H1 (cell line): ENCODE data around the gene ABHD12. TPM values are rescaled to one million over a fixed set of nuclear protein-coding genes. Genes with fewer than 3 reads are reported as not detected.

Source experiments
- CTCF ChIA-PET: fragments of 300-600 bp; sonication (Branson Sonifier 250); formaldehyde crosslinking; loops from one replicate; lab custom pipeline; 2021; ENCODE audit not compliant: partially characterized antibody; lab: Charles Lee
- POLR2A ChIA-PET: fragments of 300-600 bp; sonication (Branson Sonifier 250); formaldehyde crosslinking; loops from one replicate; lab custom pipeline; 2021; ENCODE audit warnings: inconsistent platforms; ENCODE audit not compliant: partially characterized antibody; lab: Charles Lee
- DNase-seq, 2 experiments: peaks; one replicate each; pipeline versions ENCODE4 v3.0.0 to v3.0.0-alpha.2; 2010 to 2022; ENCODE audit warnings: low spot score in 2 of 2, low read depth in 1 of 2, mixed read lengths in 1 of 2
- FAIRE-seq: peaks from 2 replicates; lab custom pipeline; 2011; peaks lifted over from hg19 to GRCh38; lab: Jason Lieb, UNC
- H2AFZ ChIP-seq: 2 replicates; pipeline ENCODE4 v1.8.1; 2012; ENCODE audit warnings: low read length, inconsistent platforms
- H2AK5ac ChIP-seq: 2 replicates; pipeline ENCODE4 v1.6.1; 2013; ENCODE audit warnings: low read depth, low read length
- H2BK120ac ChIP-seq: replicated peaks from 2 replicates; pipeline ENCODE3; 2013; ENCODE audit warnings: low read depth, low read length, inconsistent platforms
- H2BK12ac ChIP-seq: 2 replicates; pipeline ENCODE4 v1.6.1; 2013; ENCODE audit warnings: low read depth, low read length
- H2BK15ac ChIP-seq: 2 replicates; pipeline ENCODE4 v1.6.1; 2013; ENCODE audit warnings: low read length
- H2BK20ac ChIP-seq: 2 replicates; pipeline ENCODE4 v1.6.1; 2013; ENCODE audit warnings: low read length
- H2BK5ac ChIP-seq: 2 replicates; pipeline ENCODE4 v1.6.1; 2013; ENCODE audit warnings: low read depth, low read length
- H3K14ac ChIP-seq: 2 replicates; pipeline ENCODE4 v1.6.1; 2013; ENCODE audit warnings: inconsistent platforms; ENCODE audit not compliant: insufficient read length
- H3K18ac ChIP-seq: 2 replicates; pipeline ENCODE4 v1.6.1; 2013; ENCODE audit warnings: low read length; ENCODE audit errors: extremely low read depth
- H3K23ac ChIP-seq: 2 replicates; pipeline ENCODE4 v1.6.1; 2013; ENCODE audit warnings: inconsistent platforms; ENCODE audit not compliant: insufficient read length
- H3K23me2 ChIP-seq: 2 replicates; pipeline ENCODE4 v1.6.1; 2013; ENCODE audit warnings: low read depth, low read length
- H3K27ac ChIP-seq: 2 replicates; pipeline ENCODE4 v1.6.1; 2011; ENCODE audit warnings: low read depth, low read length, inconsistent platforms
- H3K27me3 ChIP-seq, 4 experiments: replicated peaks in 1 of 4; 1 replicate in 1 of 4; 2 replicates in 3 of 4; pipeline versions ENCODE4 v1.6.1 to v1.8.1; 2011 to 2013; ENCODE audit warnings: low read length in 3 of 4, mild to moderate bottlenecking in 3 of 4, inconsistent platforms in 2 of 4, mixed read lengths in 2 of 4, moderate library complexity in 1 of 4; ENCODE audit not compliant: control insufficient read depth in 3 of 4, insufficient read depth in 3 of 4; ENCODE audit errors: extremely low read depth in 1 of 4
- H3K36me3 ChIP-seq, 4 experiments: 2 replicates each; pipeline versions ENCODE4 v1.6.1 to v1.8.1; 2011 to 2013; ENCODE audit warnings: mild to moderate bottlenecking in 4 of 4, low read length in 3 of 4, moderate library complexity in 2 of 4, control low read depth in 1 of 4, inconsistent platforms in 1 of 4; ENCODE audit not compliant: insufficient read depth in 4 of 4, control insufficient read depth in 2 of 4
- H3K4ac ChIP-seq: replicated peaks from 2 replicates; pipeline ENCODE3; 2013; ENCODE audit warnings: low read length, low read depth, mixed read lengths, inconsistent platforms; ENCODE audit not compliant: insufficient read length
- H3K4me1 ChIP-seq, 4 experiments: replicated peaks in 1 of 4; 1 replicate in 1 of 4; 2 replicates in 3 of 4; pipeline versions ENCODE4 v1.6.1 to v1.8.1; 2011 to 2013; ENCODE audit warnings: low read length in 3 of 4, inconsistent platforms in 2 of 4, mixed read lengths in 1 of 4; ENCODE audit not compliant: insufficient read depth in 4 of 4, control insufficient read depth in 3 of 4
- H3K4me2 ChIP-seq, 2 experiments: 2 replicates each; pipeline versions ENCODE4 v1.6.1 to v1.8.1; 2011 to 2013; ENCODE audit warnings: low read depth in 2 of 2, low read length in 2 of 2, control low read depth in 1 of 2, inconsistent platforms in 1 of 2, mild to moderate bottlenecking in 1 of 2; ENCODE audit not compliant: insufficient read depth in 1 of 2
- H3K4me3 ChIP-seq, 4 experiments: fragments of 200-600, 300-600 bp in 1 of 4; sonication (generic), shearing (Covaris generic), sonication (Bioruptor Twin) in 1 of 4; 2 replicates each; pipeline versions ENCODE4 v1.5.1 to v1.8.1; 2011 to 2016; ENCODE audit warnings: low read length in 4 of 4, low read depth in 3 of 4, control low read depth in 2 of 4, inconsistent platforms in 2 of 4, mild to moderate bottlenecking in 2 of 4, mixed read lengths in 1 of 4, moderate library complexity in 1 of 4; ENCODE audit not compliant: insufficient read depth in 2 of 4; ENCODE audit errors: extremely low read depth in 1 of 4
- H3K56ac ChIP-seq: replicated peaks from 2 replicates; pipeline ENCODE3; 2013; ENCODE audit warnings: low read depth, mild to moderate bottlenecking, mixed read lengths, low read length, inconsistent platforms; ENCODE audit not compliant: insufficient read length
- H3K79me1 ChIP-seq: 2 replicates; pipeline ENCODE4 v1.6.1; 2013; ENCODE audit warnings: low read depth, low read length, control low read depth
- H3K79me2 ChIP-seq, 2 experiments: 2 replicates each; pipeline versions ENCODE4 v1.6.1 to v1.8.1; 2012 to 2013; ENCODE audit warnings: low read length in 2 of 2, mild to moderate bottlenecking in 2 of 2, inconsistent platforms in 1 of 2; ENCODE audit not compliant: insufficient read depth in 2 of 2, control insufficient read depth in 1 of 2
- H3K9ac ChIP-seq, 4 experiments: replicated peaks in 1 of 4; 1 replicate in 1 of 4; 2 replicates in 3 of 4; pipeline versions ENCODE4 v1.6.1 to v1.8.1; 2011 to 2013; ENCODE audit warnings: low read depth in 3 of 4, low read length in 3 of 4, control low read depth in 2 of 4, mild to moderate bottlenecking in 2 of 4, moderate library complexity in 2 of 4, inconsistent platforms in 1 of 4; ENCODE audit errors: extremely low read depth in 1 of 4
- H3K9me3 ChIP-seq, 2 experiments: 2 replicates each; pipeline versions ENCODE4 v1.6.1 to v1.8.1; 2012 to 2013; ENCODE audit warnings: mild to moderate bottlenecking in 2 of 2, moderate library complexity in 2 of 2, control low read depth in 1 of 2, inconsistent platforms in 1 of 2, low read depth in 1 of 2, low read length in 1 of 2, mixed read lengths in 1 of 2; ENCODE audit not compliant: insufficient read depth in 2 of 2
- H4K20me1 ChIP-seq, 2 experiments: replicated peaks in 1 of 2; 2 replicates each; pipeline versions ENCODE3 to v1.8.1; 2011 to 2013; ENCODE audit warnings: inconsistent platforms in 2 of 2, low read length in 2 of 2, mild to moderate bottlenecking in 1 of 2; ENCODE audit not compliant: insufficient read depth in 2 of 2, control insufficient read depth in 1 of 2
- H4K5ac ChIP-seq: 2 replicates; pipeline ENCODE4 v1.6.1; 2013; ENCODE audit warnings: low read length, low read depth, mixed read lengths, inconsistent platforms; ENCODE audit not compliant: insufficient read length
- H4K8ac ChIP-seq: 2 replicates; pipeline ENCODE4 v1.8.0; 2013; ENCODE audit warnings: mild to moderate bottlenecking, moderate library complexity, low read length, inconsistent platforms; ENCODE audit not compliant: insufficient read depth; ENCODE audit errors: extremely low read depth
- H4K91ac ChIP-seq: replicated peaks from 2 replicates; pipeline ENCODE3; 2013; ENCODE audit warnings: low read length, mixed read lengths, inconsistent platforms; ENCODE audit not compliant: insufficient read length
- KDM4A ChIP-seq: IDR thresholded peaks from one replicate; pipeline ENCODE4 v1.7.1; 2012; ENCODE audit warnings: low read depth, mild to moderate bottlenecking, moderate library complexity, low read length, inconsistent platforms; ENCODE audit not compliant: severe bottlenecking
- NANOG ChIP-seq: IDR thresholded peaks from 2 replicates; pipeline ENCODE4 v1.6.1; 2011; ENCODE audit warnings: low read length, low read depth, mild to moderate bottlenecking, inconsistent platforms; ENCODE audit not compliant: insufficient read depth, poor library complexity, severe bottlenecking
- PHF8 ChIP-seq: fragments of 200-600 bp; sonication (generic); conservative IDR thresholded peaks from 2 replicates; pipeline ENCODE4 v1.7.1; 2012; ENCODE audit warnings: low read depth, mild to moderate bottlenecking, inconsistent platforms, low read length, moderate library complexity
- SP2 ChIP-seq: IDR thresholded peaks from 2 replicates; pipeline ENCODE4 v1.6.1; 2012; ENCODE audit warnings: mild to moderate bottlenecking, low read length, inconsistent platforms
- SRF ChIP-seq: IDR thresholded peaks from 2 replicates; pipeline ENCODE4 v1.6.1; 2011; ENCODE audit warnings: mild to moderate bottlenecking, low read depth, low read length, moderate library complexity
- TAF1 ChIP-seq: IDR thresholded peaks from 2 replicates; pipeline ENCODE4 v1.6.1; 2011; ENCODE audit warnings: mild to moderate bottlenecking, low read depth, low read length
- TAF7 ChIP-seq: optimal IDR thresholded peaks from 2 replicates; pipeline ENCODE3; 2011; ENCODE audit warnings: low read depth, mild to moderate bottlenecking, inconsistent platforms, low read length, moderate library complexity, borderline replicate concordance
- ZNF274 ChIP-seq: IDR thresholded peaks from 2 replicates; pipeline ENCODE4 v1.7.0; 2012; ENCODE audit warnings: low read length, borderline replicate concordance; ENCODE audit errors: extremely low read depth
- WGBS, 2 experiments: shearing (Covaris generic) in 1 of 2; methylation state at CpG; one replicate each; pipeline versions ENCODE4 v1.1.6 to v1.1.7; 2013 to 2015; ENCODE audit warnings: low lambda C conversion rate in 2 of 2, mixed read lengths in 2 of 2, inconsistent platforms in 1 of 2, low coverage in 1 of 2, missing lambda C conversion rate in 1 of 2; ENCODE audit not compliant: insufficient replicate concordance in 2 of 2, insufficient coverage in 1 of 2, insufficient read length in 1 of 2; ENCODE audit errors: extremely low coverage in 1 of 2, missing lambda C conversion rate in 1 of 2; 5-methylcytosine and 5-hydroxymethylcytosine counted together
- polyA plus RNA-seq, 7 experiments: library from polyadenylated mRNA; depleted of rRNA in 3 of 7; stranded (reverse) in 5 of 7; unstranded in 2 of 7; fragments of >200 nt in 5 of 7; fragments of 200-250 nt in 2 of 7; gene quantifications; 1 replicate in 5 of 7; 2 replicates in 1 of 7; 4 replicates in 1 of 7; pipeline versions ENCODE4 v1.2.1 to v1.2.3, GENCODE V29; 2011 to 2013; ENCODE audit warnings: missing spikeins in 2 of 7, mixed read lengths in 2 of 7
- total RNA-seq: library from RNA; stranded (reverse); fragmentation: NEBNext Ultra II Directional; extraction: Animal tissue kit (Norgen Biotek cat#: 25700); gene quantifications from 2 replicates; pipeline ENCODE4 v1.2.1, GENCODE V29; 2021
- TF ChIP-seq, protein P1 (sequence below): IDR thresholded peaks from 2 replicates; pipeline ENCODE4 v1.6.1; 2012; ENCODE audit warnings: low read length, inconsistent platforms

Gene ABHD12
- total and polyA plus RNA-seq, 2 of the 8 experiments (the other 6 are each of a cell fraction or from before 2014, with no cell fraction given), result 31.3 to 59.5 TPM

DNA sequence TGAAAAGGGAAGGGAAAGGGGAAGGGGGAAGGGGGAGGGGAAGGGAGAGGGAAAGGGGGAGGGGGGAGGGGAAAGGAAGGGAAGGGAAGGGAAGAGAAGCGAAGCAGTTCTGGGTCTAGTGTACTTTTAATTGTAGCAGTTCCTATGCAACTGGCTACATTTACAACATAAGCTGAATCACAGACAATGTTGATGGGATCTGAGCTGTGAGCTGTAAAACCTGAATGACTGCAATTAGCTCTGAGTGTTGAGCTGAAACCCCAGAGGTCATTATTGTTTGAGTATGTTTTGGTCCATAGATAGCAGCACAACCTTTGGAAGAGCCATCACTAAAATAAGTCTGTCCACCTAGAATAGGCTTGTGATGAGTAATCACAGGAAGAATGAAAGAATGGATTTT, 7.2 kb upstream of the ABHD12 start:
- ChIA-PET CTCF (interaction anchor here (0.6 to 8.0 kb wide), 17 partner anchors 11 to 206 kb away, joined by 3 to 79 read pairs (median 8); partner anchors contain the start of gene GINS1), POLR2A (interaction anchor here (1.1 to 6.0 kb wide), 4 partner anchors 10 to 102 kb away, joined by 3 to 33 read pairs (median 6); partner anchors contain the start of gene GINS1)
- H3K56ac ChIP-seq, result no peak overlapping the region
- H3K23me2 ChIP-seq, result 0 out of 2 replicates have a peak, but pooled peaks cover 2% of the 10 kb centered on the region
- no peaks in the 10 kb centered on the region; a peak in 1 of 7 replicates for H3K4me1 ChIP-seq
- no peak overlapping the region for H2BK12ac ChIP-seq
- H3K79me1 ChIP-seq, result no peaks in the 10 kb centered on the region
- no peak overlapping the region for H4K91ac ChIP-seq
- H3K18ac ChIP-seq, result no peak overlapping the region
- H4K8ac ChIP-seq, result no peak overlapping the region
- H2BK120ac ChIP-seq, result no peak overlapping the region
- no peak overlapping the region for H2AK5ac ChIP-seq
- H3K4ac ChIP-seq, result no peak overlapping the region
- no peaks in the 10 kb centered on the region for H3K79me2 ChIP-seq
- no peak overlapping the region for H2BK15ac ChIP-seq
- TF ChIP-seq NANOG (no peak), ZNF274 (no peak), PHF8 (no peak), KDM4A (no peak), SRF (no peak), TAF7 (no peak), SP2 (no peak), TAF1 (no peak)
- TF ChIP-seq, protein P1, sequence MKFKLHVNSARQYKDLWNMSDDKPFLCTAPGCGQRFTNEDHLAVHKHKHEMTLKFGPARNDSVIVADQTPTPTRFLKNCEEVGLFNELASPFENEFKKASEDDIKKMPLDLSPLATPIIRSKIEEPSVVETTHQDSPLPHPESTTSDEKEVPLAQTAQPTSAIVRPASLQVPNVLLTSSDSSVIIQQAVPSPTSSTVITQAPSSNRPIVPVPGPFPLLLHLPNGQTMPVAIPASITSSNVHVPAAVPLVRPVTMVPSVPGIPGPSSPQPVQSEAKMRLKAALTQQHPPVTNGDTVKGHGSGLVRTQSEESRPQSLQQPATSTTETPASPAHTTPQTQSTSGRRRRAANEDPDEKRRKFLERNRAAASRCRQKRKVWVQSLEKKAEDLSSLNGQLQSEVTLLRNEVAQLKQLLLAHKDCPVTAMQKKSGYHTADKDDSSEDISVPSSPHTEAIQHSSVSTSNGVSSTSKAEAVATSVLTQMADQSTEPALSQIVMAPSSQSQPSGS, result no peak
- TF ChIP-seq, all 59 proteins: peak for 0
- H3K27me3 ChIP-seq, result no peaks in the 10 kb centered on the region
- DNase-seq, result no peak
- no CpG with 5 or more reads among the region's 1 CpG for WGBS, 2 experiments
- no peak overlapping the region for H3K23ac ChIP-seq
- no peak for FAIRE-seq
- H3K4me2 ChIP-seq, result no peak overlapping the region
- no peaks in the 10 kb centered on the region for H3K36me3 ChIP-seq
- no peak overlapping the region for H2BK5ac ChIP-seq
- H3K14ac ChIP-seq, result no peak overlapping the region
- H3K9ac ChIP-seq, result no peak overlapping the region
- no peak overlapping the region for H2AFZ ChIP-seq
- peaks cover 5 to 10% of the 10 kb centered on the region in 2 experiments; a peak in 3 of 4 replicates for H3K9me3 ChIP-seq
- H3K27ac ChIP-seq, result no peak overlapping the region
- H3K4me3 ChIP-seq, result no peak overlapping the region
- no peak overlapping the region for H4K5ac ChIP-seq
- H2BK20ac ChIP-seq, result no peak overlapping the region
- no peaks in the 10 kb centered on the region for H4K20me1 ChIP-seq
